GM04504 (cell line): ENCODE measurements around the gene CCDC102B.
"Not testable (repeated sequence)": the region's sequence is repeated elsewhere in the genome, so short reads cannot be mapped to it uniquely, and the experiment has no call there.

ENCODE experiments used
- DNase-seq: peaks from one replicate; pipeline ENCODE4 v3.0.0-alpha.2; 2012; ENCODE audit warnings: low read depth

Gene CCDC102B

GRCh38 chr18:68915061-68915460 is 117.2 kb downstream of the CCDC102B start:
- no peak for DNase-seq

DNA sequence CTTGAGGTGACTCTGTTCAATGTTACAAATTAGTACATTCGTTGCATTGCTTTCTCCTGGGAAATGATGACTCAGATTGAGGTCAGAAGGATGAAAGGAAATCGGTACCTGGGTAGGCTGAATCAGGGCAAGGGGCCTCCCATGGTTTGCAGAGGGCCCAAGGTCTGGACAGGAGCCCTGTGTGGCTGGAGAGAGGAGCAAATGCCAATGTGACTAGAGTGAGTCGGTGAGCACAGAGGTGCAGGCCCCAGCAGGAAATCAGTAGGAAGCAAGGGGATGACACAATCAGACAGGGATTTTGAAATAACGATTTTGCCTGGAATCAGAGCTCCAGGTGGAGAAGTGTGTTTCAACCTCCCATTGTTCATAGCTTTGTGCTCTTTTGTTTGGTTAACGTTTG is 118.9 kb downstream of the CCDC102B start:
- no peak for DNase-seq

DNA sequence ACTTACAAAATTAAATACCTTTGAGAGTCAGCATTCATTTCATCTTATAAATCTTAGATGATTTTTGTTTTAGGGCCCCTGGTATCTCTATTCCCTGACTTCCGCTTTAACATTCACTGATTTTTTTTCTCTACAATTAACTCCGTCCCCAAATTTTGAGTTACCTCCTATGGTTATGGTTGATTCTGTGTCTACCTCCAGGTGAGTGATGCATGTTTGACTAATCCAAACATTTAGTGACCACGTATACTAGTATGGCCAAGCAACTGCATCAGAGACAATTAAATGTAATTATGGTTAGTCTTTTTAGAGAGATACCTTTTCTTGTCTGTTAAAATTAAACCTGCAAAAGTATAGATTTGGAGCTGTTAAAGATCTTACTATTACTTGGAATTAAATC is 120.3 kb downstream of the CCDC102B start:
- no peak for DNase-seq

DNA sequence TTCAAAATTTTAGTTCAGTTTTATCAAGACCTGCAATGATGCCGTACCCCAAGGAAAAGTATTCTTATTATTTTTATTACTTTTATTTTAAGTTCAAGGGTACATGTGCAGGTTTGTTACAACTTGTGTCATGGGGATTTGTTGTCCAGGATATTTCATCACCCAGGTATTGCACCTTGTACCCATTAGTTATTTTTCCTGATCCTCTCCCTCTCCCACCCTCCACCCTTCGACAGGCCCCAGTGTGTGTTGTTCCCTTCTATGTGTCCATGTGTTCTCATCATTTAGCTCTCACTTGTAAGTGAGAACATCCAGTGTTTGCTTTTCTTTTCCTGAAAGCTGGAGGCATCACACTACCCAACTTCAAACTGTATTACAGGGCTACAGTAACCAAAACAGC is 122.0 kb downstream of the CCDC102B start:
- DNase-seq, result no peak

- DNase-seq, result no peak
Observed at GRCh38 chr18:68922392-68922791, 124.5 kb downstream of the CCDC102B start.

DNA sequence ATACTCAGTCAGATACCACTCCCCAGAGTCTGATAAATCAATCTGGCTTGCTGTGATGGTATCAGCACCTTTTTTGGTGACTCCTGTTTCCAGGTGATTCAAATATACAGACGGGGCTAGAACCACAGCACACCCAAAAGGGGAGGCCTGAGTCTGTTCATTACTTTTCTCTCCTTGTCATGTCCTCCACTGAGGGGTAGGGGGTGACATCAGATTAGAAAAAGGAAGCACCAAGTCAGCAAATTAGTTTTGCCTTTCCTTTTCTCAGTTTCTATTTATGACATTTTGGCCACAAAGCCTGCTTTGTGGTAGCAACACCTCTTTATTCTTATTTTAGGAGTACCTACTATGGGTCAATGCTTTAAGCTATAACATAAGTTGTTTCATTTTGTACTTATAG is 127.4 kb downstream of the CCDC102B start:
- DNase-seq, result no peak

DNA sequence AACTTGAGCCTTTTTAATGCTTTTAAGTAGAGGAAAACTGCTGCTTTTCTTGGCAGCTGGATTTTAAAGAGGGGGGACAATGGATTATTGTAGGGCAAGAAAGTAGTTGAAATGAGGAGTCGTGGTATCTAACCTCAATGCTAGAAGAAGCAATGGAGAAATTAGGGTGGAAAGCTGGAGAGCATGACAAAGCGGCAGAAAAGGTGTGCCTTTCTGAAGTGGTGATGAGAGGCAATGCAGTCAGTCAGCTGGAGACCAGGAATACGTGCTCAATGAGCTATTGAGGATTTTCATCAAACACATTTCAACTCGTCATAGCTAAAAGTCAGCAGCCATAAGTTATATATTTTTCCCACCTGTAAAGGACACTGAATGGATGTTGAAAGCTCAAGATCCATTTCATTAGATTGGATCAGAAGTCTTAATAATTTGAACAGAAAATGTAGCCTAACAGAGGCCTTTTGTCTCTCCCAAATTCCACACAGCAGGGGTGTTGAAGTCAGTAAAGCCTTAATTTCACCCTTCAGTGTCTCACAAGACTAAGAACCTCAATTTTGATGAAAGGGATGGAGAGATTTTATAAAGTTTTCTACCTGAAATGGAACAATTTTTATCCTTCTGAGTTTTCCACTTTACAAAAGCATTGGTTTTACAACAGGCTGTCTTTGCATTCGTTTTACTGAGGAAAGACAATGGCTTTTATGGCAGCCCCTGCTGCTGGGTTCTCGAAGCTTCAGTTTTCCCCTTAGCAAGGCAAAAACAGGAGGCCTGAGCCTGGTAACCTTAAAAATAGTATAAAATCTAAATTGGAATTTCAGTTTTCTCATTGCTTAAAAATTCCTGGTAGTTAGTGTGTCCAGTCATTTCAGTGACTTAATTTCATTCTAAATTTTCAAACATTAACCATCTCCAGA is 131.1 kb downstream of the CCDC102B start:
- DNase-seq, result no peak

GRCh38 chr18:68935686-68936085 is 137.8 kb downstream of the CCDC102B start:
- no peak for DNase-seq

GRCh38 chr18:68937029-68937599 is 139.2 kb downstream of the CCDC102B start:
- no peak for DNase-seq

GRCh38 chr18:68940039-68940438 is 142.2 kb downstream of the CCDC102B start:
- DNase-seq, result no peak

DNA sequence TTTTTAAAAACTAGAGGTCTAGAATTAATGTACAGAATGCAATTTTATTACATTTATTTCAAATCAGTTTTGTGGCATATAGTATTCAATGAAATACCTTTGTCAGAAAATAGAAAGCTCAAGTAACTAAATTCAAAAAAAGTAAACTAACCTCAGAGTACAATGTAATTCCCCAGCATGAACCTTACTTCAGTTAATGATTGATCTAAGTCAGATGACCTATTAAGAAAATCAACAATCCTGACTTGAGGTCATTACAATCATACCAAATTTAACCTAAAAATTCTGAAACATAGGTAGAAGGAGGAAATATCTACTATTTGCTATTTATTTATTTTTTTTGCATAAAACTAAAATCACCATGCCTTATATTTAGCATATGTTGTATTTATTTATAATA is 142.9 kb downstream of the CCDC102B start:
- DNase-seq, result no peak

DNA sequence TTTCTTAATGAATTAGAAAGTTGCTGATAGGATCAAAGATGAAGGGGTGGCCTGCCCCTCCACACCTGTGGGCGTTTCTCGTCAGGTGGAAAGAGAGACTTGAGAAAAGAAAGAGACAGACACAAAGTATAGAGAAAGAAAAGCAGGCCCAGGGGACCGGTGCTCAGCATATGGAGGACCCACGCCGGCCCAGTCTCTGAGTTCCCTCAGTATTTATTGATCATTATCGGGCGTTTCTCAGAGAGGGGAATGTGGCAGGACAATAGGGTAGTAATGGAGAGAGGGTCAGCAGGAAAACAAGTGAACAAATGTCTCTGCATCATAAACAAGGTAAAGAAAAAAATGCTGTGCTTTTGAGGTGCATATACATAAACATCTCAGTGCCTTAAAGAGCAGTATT is 144.3 kb downstream of the CCDC102B start:
- no peak for DNase-seq

- DNase-seq, result not testable (repeated sequence)
Observed at GRCh38 chr18:68943861-68944260, 146.0 kb downstream of the CCDC102B start.

DNA sequence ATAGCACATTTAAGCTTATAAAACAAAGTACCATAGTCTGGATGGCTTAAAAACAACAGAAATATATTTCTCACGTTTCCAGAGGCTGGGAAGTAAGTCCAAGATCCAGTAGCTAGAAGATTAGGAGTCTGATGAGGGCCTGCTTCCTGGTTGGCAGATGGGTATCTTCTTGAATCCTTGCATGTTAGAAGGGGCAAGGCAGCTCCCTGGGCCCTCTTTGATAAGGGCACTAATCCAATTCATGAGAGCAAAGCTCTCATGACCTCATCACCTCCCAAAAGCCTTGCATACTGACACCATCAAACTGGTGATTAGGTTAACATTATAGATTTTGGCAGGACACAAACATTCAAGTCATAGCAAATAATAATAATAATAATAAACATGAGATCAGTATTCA is 146.4 kb downstream of the CCDC102B start:
- no peak for DNase-seq

DNA sequence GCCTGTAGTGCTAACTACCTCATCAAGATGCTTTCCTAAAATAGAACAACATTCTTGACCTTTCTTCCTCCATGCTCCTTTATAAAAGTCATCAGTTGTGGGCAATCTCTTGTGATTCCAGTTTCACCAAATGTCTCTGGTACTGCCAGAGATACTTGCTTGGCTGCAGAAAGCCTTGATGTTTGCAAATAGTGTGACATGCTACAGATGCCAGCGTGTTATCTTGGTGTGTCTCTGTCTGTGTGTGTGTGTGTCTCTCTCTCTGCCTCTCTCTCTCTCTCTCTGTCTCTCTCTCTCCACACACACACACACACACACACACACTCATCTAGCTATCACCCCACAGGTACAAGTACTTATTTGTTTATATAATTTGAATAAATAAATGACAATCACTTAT is 146.9 kb downstream of the CCDC102B start:
- DNase-seq, result no peak

- DNase-seq, result no peak
Observed at GRCh38 chr18:68948622-68949021, 150.7 kb downstream of the CCDC102B start.

DNA sequence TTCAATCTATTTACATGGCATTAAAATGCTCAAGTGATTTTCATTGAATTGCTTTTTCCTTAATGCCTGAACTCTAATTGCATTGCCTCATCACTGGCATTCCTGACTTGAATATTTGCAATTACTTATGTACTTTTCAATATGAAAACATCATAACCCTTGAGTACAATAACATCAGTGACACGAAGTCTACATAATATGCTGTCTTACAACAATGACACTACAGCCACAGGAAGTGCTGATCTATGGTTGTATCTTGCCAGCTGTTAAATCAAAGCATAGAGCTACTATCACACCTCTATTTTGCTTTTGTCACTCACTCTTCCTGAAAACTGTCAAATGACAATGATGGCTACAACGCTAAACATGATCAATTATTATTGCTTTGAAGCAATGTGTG is 156.9 kb downstream of the CCDC102B start:
- no peak for DNase-seq

- DNase-seq, result no peak
Observed at GRCh38 chr18:68956650-68957049, 158.8 kb downstream of the CCDC102B start.

DNA sequence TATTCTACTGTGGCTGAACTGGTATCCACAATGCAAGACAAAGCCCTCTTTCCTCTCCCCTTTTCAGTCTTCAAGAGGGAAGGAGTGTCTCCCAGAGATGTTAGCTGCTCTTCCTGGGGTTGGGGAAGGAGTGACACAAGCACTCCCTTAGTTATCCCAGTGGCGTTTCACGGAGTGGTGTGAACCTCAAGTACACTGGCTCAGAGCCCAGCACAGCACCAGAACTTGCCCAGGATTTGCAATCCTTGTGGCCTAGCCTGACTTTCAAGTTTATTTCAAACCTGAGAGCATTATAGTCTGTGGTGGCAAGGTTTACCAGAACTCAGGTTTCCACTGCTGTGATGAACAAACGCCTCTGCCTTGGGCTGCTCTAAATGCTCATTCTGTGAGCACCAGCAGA is 162.5 kb downstream of the CCDC102B start:
- DNase-seq, result no peak

DNA sequence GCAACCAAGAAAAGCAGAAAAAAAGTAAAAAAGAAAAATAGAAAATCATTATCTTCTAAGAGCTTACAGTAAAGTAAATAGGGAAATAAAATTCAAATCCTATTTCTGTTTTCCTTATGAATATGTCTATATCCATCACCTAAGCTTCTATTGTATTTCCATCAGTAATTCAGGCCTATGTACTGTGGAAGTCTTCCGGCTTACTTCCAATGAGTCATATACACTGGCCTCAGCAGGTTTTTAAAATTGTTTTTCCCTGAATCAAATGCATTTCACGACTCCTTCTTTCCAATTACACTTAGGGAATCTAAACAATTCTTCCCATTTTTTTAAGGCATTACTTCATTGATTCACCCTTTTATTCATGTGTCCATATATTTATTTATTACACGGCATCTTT is 164.7 kb downstream of the CCDC102B start:
- DNase-seq, result no peak

DNA sequence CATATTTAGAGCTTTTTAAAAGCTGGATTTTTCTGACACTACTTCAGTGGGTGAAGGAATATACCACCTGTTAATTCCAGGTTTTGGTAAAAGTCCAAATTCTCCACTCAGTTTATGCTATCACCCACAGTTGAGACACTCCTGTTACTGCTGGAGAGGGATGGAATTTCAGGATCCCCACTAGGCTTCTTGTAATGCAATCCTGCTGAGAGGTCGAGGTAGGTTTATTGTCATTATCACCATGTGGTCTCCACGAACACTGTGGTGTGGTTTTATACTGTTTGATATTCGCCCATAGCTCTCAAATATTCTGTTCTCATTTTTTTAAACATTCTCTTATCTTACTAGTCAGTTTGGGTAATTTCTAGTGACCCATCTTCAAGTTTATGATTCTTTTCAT is 167.9 kb downstream of the CCDC102B start:
- DNase-seq, result no peak

GRCh38 chr18:68969027-68969426 is 171.1 kb downstream of the CCDC102B start:
- no peak for DNase-seq

DNA sequence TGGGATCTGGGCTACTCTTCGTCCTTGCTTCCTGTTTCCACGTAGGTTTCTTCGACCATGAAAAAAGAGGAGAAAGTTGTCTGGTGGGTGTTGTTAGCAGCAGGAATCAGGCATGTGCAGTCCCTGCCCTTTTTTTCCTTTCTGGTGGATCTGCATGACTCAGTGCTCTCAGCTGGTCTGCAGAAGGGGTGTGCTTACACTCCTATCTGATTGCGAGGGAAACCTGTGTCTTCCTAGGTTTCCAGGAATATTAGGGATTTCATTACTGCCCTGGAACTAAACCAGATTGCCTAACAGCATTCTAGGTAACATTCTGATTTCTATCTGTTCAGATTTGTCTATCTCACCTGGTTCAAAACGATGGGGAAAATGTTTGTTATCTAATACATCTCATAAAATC is 174.3 kb downstream of the CCDC102B start:
- DNase-seq, result no peak

DNA sequence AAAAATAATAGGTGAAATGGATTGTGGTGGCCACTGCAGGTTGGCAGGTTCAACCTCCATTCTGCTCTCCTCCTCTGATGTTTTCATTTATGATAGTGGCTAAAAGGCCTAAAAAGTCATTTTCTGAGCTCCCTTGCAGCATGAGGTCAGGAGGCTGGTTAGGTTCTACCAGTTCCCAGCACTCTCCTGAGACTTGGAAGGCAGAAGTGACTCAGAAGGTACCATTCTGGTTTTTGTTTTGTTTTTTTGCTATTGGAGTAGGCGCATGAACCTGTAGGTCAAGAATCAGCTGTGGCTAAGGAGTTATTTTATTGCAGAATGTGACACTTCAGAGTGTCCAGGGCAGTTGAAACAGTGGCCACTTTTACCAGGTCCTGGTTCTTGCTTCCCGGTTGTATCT is 181.9 kb downstream of the CCDC102B start:
- no peak for DNase-seq
